ENCODE data around the gene NTRK2. TPM values are rescaled to one million over a fixed set of nuclear protein-coding genes. Genes with fewer than 3 reads are reported as not detected.

The NTRK2 gene
- total RNA-seq, 2 experiments from 2014 or later = 1.8 TPM

DNA sequence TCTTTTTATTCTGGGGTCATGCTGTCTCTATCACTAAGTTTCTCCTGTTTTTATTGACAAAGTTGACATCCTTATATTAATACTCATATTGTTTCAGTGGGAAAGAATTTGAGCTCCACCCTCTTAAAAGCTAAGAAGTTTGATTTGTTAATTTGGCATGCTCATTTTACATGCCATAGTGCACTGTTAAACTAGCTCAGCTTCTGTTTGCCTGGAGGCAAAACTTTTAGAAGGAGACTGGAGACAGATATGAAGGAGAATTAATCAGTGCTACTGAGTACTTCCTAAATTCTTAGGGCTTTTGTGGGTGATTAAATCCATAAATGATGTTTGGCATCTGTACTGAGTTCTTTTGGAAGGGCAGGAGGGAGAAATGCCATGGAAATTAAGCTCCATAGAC lies 138.9 kb downstream of the NTRK2 start:
- DNase-seq = no peak
- Mint-ChIP-seq H3K27me3 (no peaks in the 10 kb centered on the region), H3K36me3 (ENCODE audit: low read depth) (no peaks in the 10 kb centered on the region), H3K4me1 (no peaks in the 10 kb centered on the region), H3K4me3 (no peak overlapping the region), H3K9me3 (ENCODE audit: low read depth) (no peaks in the 10 kb centered on the region), H3K27ac (no peak overlapping the region)
- ATAC-seq = no peak
- intact Hi-C loops (cut with DNase I, micrococcal nuclease) = no loop called here
- ChIA-PET CTCF (no interaction called here), POLR2A (no interaction called here)

DNA sequence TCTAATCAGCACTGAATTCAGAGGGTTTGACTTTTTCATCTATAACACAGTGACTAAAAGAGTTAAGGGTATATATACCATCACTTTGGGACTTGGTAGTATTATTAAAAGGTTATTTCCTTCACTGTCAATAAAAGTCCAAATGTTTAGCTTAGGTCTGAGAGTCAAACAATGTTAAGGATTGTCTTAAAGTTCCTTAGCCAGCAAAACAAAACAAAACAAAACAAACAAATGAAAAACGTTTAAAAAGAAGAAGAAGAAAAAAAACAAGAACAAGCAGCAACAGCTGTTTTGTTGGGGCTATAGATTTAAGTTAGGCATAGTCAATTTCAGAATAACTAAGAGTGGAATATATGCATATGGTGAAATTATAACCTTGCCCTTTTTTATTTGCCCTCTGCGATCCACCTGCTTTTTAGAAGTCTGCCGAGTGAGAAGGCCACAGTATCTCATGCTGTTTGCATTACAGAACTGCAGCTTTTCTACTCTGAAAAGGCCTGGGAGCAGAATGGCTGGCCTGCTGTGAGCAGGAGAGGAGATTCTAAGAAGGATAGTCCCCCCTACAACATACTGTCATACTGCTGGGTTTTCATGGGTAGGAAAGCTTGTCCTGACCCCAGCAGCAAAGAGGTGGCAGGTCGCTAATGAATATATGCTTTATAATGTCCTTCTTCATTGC lies 141.7 kb downstream of the NTRK2 start:
- Mint-ChIP-seq H3K4me3 (no peak overlapping the region), H3K27ac (no peak overlapping the region), H3K9me3 (ENCODE audit: low read depth) (no peaks in the 10 kb centered on the region), H3K36me3 (ENCODE audit: low read depth) (no peaks in the 10 kb centered on the region), H3K27me3 (no peaks in the 10 kb centered on the region), H3K4me1 (no peaks in the 10 kb centered on the region)
- ChIA-PET POLR2A (no interaction called here), CTCF (interaction anchor here (0.8 to 1.5 kb wide), 3 partner anchors 14 to 238 kb away, joined by 3 read pairs; no protein-coding TSS in a partner anchor)
- no peak for DNase-seq
- intact Hi-C loops (cut with DNase I, micrococcal nuclease) = no loop called here
- no peak for ATAC-seq

DNA sequence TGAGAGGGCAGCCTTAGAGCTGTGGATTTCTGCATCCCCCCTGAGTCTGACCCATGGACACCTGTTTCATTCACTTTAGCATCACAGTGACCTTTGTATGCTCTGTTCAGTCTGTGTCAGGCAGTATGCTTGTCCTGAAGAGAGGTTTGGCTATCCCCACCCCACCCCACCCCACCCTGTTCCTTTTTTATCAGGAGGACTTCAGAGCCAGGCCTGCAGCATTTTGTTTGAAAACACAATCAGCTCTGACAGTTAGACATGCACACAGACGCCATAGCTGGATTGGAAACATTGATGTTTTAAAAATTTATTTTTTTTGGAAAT lies 142.2 kb downstream of the NTRK2 start:
- no peak overlapping the region for H3K27ac Mint-ChIP-seq
- ATAC-seq = no peak
- no peaks in the 10 kb centered on the region for H3K4me1 Mint-ChIP-seq
- no peaks in the 10 kb centered on the region for H3K9me3 Mint-ChIP-seq (ENCODE audit: low read depth)
- intact Hi-C loops (cut with DNase I, micrococcal nuclease) = no loop called here
- ChIA-PET CTCF (interaction anchor here (0.8 to 1.4 kb wide), 2 partner anchors 15 to 238 kb away, joined by 3 read pairs; no protein-coding TSS in a partner anchor), POLR2A (no interaction called here)
- no peaks in the 10 kb centered on the region for H3K36me3 Mint-ChIP-seq (ENCODE audit: low read depth)
- DNase-seq = no peak
- H3K27me3 Mint-ChIP-seq = no peaks in the 10 kb centered on the region
- no peak overlapping the region for H3K4me3 Mint-ChIP-seq

DNA sequence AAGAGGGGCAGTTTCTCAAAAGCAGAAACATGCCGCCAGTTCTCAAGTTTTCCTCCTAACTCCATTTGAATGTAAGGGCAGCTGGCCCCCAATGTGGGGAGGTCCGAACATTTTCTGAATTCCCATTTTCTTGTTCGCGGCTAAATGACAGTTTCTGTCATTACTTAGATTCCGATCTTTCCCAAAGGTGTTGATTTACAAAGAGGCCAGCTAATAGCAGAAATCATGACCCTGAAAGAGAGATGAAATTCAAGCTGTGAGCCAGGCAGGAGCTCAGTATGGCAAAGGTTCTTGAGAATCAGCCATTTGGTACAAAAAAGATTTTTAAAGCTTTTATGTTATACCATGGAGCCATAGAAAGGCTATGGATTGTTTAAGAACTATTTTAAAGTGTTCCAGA lies 142.8 kb downstream of the NTRK2 start:
- ATAC-seq (no peak), DNase-seq (no peak)
- H3K27me3 Mint-ChIP-seq = no peaks in the 10 kb centered on the region
- H3K9me3 Mint-ChIP-seq (ENCODE audit: low read depth) = no peaks in the 10 kb centered on the region
- no peaks in the 10 kb centered on the region for H3K4me1 Mint-ChIP-seq
- H3K27ac Mint-ChIP-seq = no peak overlapping the region
- POLR2A ChIA-PET = no interaction called here
- CTCF ChIA-PET = interaction anchor here (1.0 kb wide), 1 partner anchor 116 kb away, joined by 3 read pairs; no protein-coding TSS in a partner anchor
- no peaks in the 10 kb centered on the region for H3K36me3 Mint-ChIP-seq (ENCODE audit: low read depth)
- no peak overlapping the region for H3K4me3 Mint-ChIP-seq
- intact Hi-C loops (cut with DNase I, micrococcal nuclease) = no loop called here

DNA sequence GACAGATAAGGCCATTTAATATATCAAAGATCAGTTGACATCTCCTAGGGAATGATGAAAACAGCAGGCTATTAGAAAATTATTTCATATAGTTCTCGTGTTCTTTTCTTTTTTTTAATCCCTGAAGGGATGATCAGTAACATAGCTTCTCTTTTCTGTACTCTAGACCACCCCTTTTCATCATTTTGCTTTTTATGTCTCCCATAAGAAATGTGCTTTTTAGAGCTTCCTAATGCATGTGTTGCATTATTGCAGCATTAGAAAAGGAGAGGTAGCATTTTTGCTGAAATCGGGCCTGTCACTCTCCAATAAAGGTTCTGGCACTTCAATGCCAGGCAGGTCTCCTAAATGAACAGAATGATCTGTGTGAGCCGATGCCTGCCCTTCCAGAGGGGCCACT lies 143.3 kb downstream of the NTRK2 start:
- Mint-ChIP-seq H3K27me3 (no peaks in the 10 kb centered on the region), H3K27ac (no peak overlapping the region), H3K9me3 (ENCODE audit: low read depth) (no peaks in the 10 kb centered on the region), H3K4me3 (no peak overlapping the region), H3K36me3 (ENCODE audit: low read depth) (no peaks in the 10 kb centered on the region), H3K4me1 (no peaks in the 10 kb centered on the region)
- intact Hi-C loops (cut with DNase I, micrococcal nuclease) = no loop called here
- ChIA-PET CTCF (interaction anchor here (0.7 to 1.0 kb wide), 2 partner anchors 117 to 1443 kb away, joined by 3 read pairs; no protein-coding TSS in a partner anchor), POLR2A (no interaction called here)
- ATAC-seq = no peak
- DNase-seq = no peak

DNA sequence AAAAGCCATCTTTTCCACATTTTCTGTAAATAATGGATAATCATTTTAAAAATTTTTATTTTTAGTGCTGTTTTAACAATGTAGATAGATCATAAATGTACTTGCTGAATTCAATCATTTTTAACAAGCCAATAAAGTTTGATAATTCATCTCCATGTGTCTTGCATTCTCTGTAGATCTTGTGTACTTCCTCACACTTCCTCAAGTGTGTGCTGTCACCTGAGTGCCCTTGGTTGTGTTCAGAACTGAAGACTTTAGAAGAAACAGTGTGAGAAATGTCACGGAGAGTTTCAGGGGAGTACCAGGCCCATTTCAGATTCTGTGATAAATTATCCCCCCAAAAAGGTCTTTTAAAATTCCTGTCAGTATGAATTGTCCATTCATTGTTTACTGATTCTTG lies 146.0 kb downstream of the NTRK2 start:
- ChIA-PET CTCF (no interaction called here), POLR2A (no interaction called here)
- Mint-ChIP-seq H3K27me3 (no peaks in the 10 kb centered on the region), H3K36me3 (ENCODE audit: low read depth) (no peaks in the 10 kb centered on the region), H3K4me1 (no peaks in the 10 kb centered on the region), H3K4me3 (no peak overlapping the region), H3K9me3 (ENCODE audit: low read depth) (no peaks in the 10 kb centered on the region), H3K27ac (no peak overlapping the region)
- DNase-seq (no peak), ATAC-seq (no peak)
- intact Hi-C loops (cut with DNase I, micrococcal nuclease) = no loop called here

DNA sequence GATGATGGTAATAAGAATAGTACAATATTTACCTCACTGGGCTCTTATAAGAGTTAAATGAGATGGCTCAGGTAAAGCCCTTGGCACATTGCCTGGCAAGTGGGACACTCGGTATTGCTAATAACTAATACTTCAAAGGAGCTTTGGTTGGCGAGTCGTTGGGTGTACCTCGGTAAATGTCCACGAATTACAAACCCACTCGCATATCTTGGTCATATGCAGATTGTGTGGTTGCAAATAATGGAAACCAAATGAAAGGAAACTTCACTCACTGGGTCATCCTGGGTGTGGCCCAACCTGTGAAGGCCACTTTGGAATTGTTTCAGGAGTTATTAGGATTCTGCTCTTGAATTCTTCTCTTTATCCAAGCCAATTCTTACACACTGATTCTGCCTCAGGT lies 147.5 kb downstream of the NTRK2 start:
- intact Hi-C loops (cut with DNase I, micrococcal nuclease) = no loop called here
- ChIA-PET CTCF (no interaction called here), POLR2A (no interaction called here)
- ATAC-seq = no peak
- Mint-ChIP-seq H3K27ac (no peak overlapping the region), H3K36me3 (ENCODE audit: low read depth) (no peaks in the 10 kb centered on the region), H3K4me1 (no peaks in the 10 kb centered on the region), H3K9me3 (ENCODE audit: low read depth) (no peaks in the 10 kb centered on the region), H3K27me3 (no peaks in the 10 kb centered on the region), H3K4me3 (no peak overlapping the region)
- no peak for DNase-seq

DNA sequence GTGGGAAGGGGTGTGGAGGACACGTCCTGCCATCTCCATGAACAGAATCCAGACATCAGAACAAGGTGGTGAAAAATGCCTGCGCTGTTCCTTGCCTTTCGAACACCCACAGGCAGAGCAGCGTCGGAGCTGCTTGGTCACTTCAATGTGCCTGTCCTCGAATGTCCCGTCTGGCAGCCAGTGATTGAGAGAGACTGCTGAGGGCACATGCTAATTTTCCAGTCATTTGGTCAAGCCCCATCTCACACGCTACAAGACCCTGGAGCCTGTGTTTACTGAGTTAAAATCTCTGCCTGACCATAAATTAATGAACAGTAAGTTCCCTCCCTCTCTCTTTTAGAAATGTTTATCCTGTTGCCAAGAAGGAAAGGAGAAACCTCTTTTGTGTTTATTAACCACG lies 149.3 kb downstream of the NTRK2 start:
- CTCF ChIA-PET = no interaction called here
- Mint-ChIP-seq H3K4me1 (no peaks in the 10 kb centered on the region), H3K27ac (no peak overlapping the region), H3K27me3 (peaks cover 2% of the 10 kb centered on the region), H3K4me3 (no peak overlapping the region), H3K36me3 (ENCODE audit: low read depth) (no peaks in the 10 kb centered on the region), H3K9me3 (ENCODE audit: low read depth) (no peaks in the 10 kb centered on the region)
- intact Hi-C loops (cut with DNase I, micrococcal nuclease) = no loop called here
- POLR2A ChIA-PET = no interaction called here
- DNase-seq (no peak), ATAC-seq (no peak)

DNA sequence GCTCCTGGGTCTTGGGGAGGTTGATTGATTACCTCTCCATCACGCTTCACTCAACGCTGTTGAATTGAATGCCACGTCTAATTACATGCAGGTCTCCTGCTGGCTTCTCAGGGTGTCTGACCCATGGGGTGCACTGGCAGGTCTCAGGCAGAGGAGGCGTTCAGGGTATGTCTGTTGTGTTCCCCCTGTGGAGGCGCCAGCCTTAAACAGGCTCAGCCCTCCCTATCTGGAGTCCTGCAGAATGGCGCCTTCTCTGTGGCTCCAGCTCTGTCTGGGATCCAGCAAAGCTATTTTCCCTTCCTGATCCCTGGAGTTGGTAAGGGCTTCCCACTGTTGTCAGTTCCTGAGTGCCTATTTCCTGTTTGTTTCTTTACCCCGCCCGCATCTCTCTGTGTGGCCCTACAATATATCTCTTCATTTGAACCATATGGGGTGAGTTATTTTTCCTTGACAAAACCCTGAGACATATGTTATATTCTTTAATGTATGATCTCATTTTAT lies 150.0 kb downstream of the NTRK2 start:
- H3K27ac Mint-ChIP-seq = no peak overlapping the region
- no peak overlapping the region for H3K4me3 Mint-ChIP-seq
- DNase-seq (no peak), ATAC-seq (no peak)
- H3K9me3 Mint-ChIP-seq (ENCODE audit: low read depth) = no peaks in the 10 kb centered on the region
- H3K27me3 Mint-ChIP-seq = peaks cover 2% of the 10 kb centered on the region
- H3K4me1 Mint-ChIP-seq = no peaks in the 10 kb centered on the region
- CTCF ChIA-PET = no interaction called here
- H3K36me3 Mint-ChIP-seq (ENCODE audit: low read depth) = no peaks in the 10 kb centered on the region
- intact Hi-C loops (cut with DNase I, micrococcal nuclease) = no loop called here
- POLR2A ChIA-PET = no interaction called here

DNA sequence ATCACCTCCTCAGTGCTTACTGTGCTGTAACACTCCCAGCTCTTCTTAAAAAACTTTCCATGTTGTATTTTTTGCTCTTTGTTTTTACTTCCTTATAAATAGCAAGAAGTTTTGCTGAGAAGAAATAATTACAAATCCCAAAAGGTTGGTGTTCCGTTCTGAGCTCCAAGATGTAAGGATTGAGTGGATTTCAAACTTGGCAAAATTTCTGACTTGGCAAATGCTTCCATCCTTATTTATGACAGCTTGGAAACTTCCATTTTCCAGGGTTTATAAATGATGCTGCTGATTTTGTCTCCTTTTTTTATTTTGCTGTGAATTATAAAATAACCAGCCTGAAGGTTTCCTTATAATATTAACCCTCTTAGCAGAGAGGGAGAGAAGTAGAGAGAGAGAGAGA lies 151.9 kb downstream of the NTRK2 start:
- no peaks in the 10 kb centered on the region for H3K4me1 Mint-ChIP-seq
- intact Hi-C loops (cut with DNase I, micrococcal nuclease) = no loop called here
- ChIA-PET POLR2A (no interaction called here), CTCF (no interaction called here)
- H3K27ac Mint-ChIP-seq = no peak overlapping the region
- no peaks in the 10 kb centered on the region for H3K36me3 Mint-ChIP-seq (ENCODE audit: low read depth)
- no peak overlapping the region for H3K4me3 Mint-ChIP-seq
- H3K9me3 Mint-ChIP-seq (ENCODE audit: low read depth) = no peaks in the 10 kb centered on the region
- ATAC-seq (no peak), DNase-seq (no peak)
- H3K27me3 Mint-ChIP-seq = peaks cover 2% of the 10 kb centered on the region

DNA sequence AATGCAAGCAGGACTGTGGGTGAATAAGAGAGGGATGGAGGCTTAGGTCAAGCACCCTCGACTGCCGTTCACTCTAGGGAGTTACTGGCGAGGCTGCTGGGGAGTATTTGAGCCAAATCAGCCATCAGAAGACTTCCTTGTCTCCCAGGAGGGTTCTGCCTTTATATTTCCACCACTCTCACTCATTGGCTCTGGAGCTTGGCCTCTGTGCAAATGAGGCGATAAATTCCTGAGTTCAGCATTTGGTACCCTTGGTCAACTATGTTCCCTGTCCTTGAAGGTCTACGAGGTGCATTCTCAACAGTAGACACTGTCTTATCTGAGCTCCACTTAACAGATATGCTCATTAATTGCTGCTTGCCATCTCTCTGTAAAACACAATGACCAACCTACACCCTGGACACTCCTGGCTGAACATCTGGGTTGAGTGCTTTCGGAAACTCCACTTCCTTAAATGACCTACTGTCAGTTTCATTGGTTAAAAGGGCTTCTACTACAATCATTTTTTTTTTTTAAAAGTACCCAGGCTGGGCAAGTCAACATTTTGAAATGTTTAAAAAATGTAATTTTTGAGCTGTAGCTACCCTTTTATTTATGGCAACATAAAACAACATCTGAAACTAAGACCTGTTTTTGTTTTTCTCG lies 153.2 kb downstream of the NTRK2 start:
- DNase-seq (no peak), ATAC-seq (no peak)
- Mint-ChIP-seq H3K4me3 (no peak overlapping the region), H3K27ac (no peak overlapping the region), H3K9me3 (ENCODE audit: low read depth) (no peaks in the 10 kb centered on the region), H3K4me1 (no peaks in the 10 kb centered on the region), H3K36me3 (ENCODE audit: low read depth) (no peaks in the 10 kb centered on the region), H3K27me3 (peaks cover 2% of the 10 kb centered on the region)
- ChIA-PET CTCF (no interaction called here), POLR2A (no interaction called here)
- intact Hi-C loops (cut with DNase I, micrococcal nuclease) = no loop called here

DNA sequence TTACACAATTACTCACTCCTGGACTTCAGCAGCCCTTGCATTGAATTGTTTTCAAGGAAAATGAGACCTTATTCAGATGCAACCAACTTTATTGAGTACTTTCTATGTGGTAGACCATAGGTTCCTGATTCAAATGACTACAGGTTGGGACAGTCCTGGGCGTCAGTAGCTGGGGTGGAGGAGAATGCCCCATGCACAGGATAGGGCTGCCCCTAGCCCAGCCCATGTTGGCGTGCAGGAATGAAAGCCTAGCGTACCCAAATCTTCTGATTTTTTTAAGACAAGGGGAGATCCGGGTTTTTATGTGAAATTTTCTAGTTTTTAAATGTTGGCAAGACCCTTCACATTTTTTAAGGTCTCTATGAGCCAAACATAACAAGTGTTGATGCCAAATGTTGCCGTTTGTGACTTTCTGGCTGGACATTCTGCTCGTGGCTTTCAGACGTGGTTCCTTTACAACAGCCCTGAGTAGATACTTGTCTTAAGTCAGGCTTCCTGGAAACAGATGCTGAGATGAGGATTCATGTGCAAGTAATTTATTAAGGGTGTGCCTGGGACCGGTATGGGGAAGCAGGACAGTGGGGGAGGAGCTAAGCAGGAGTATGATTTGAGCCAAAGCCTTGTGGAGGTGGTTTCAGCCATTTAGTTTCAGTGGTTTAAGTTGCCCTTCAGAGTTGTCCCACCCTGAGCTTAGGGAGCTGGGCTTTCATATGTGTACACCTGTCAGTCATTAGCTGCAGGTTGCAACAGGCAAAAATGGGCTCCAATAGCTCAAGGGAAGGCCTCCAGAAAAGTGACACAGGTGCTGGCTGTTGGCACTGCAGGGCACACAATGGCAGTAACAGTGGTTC lies 154.1 kb downstream of the NTRK2 start:
- DNase-seq (no peak), ATAC-seq (no peak)
- H3K4me1 Mint-ChIP-seq = no peaks in the 10 kb centered on the region
- no peaks in the 10 kb centered on the region for H3K9me3 Mint-ChIP-seq (ENCODE audit: low read depth)
- peaks cover 2% of the 10 kb centered on the region for H3K27me3 Mint-ChIP-seq
- CTCF ChIA-PET = no interaction called here
- no peaks in the 10 kb centered on the region for H3K36me3 Mint-ChIP-seq (ENCODE audit: low read depth)
- no peak overlapping the region for H3K4me3 Mint-ChIP-seq
- intact Hi-C loops (cut with DNase I, micrococcal nuclease) = no loop called here
- H3K27ac Mint-ChIP-seq = no peak overlapping the region
- POLR2A ChIA-PET = no interaction called here
